Measurements from ENCODE around the gene SYT1.
"Not testable (repeated sequence)": the region's sequence is repeated elsewhere in the genome, so short reads cannot be mapped to it uniquely, and the experiment has no call there.

Gene SYT1

GRCh38 chr12:79400481-79400880 lies 535.9 kb downstream of the SYT1 start:
- no peak for DNase-seq (ENCODE audit: low read depth in 2 of 2)

- no peak for DNase-seq (ENCODE audit: low read depth in 2 of 2)
These were observed 538.0 kb downstream of the SYT1 start for GRCh38 chr12:79402606-79403005.

GRCh38 chr12:79406993-79407392 lies 542.4 kb downstream of the SYT1 start:
- no peak for DNase-seq (ENCODE audit: low read depth in 2 of 2)

DNA sequence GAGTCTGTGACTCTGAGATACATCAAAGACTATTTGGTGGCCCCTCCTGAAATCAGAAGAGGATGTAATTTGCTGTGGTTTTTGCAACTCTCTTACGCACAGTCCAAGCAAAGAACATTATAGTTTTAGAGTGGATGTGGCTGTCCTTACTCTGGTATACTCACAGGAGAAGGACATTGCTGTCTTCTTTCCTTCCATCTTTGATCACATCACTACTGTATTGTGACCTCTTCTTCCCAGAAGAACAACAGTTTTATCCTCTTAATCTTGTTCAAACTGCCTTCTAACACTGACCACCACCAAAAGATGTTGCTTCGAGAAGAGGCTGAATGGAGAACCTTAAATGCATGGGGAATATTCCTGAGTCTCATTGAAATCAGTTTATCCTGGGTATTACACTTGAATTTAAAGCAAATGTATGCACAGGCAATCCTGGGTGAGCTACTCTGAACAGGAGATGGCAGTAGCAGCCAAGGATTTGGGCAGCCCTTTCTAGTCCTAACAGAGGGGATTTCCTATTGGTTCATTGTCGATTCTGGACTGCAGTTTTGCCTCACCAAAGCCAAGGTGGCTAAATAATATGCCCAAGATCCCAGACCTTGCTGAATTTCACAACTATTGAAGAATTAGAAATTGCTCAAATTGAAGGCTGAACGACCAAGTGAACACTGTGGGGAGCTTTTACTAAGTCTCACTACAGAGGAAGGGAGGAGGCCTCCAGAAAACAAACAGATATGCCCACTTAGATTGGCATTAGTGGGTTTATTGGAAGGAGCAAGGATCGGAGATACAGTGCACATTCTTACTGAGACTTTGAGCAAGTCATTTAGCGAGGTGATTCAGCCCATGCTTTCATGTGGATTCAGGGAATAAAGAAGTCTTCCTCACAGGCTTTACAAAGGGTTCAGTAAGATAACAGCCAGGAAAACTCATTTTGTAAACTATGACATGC lies 543.4 kb downstream of the SYT1 start:
- no peak for DNase-seq (ENCODE audit: low read depth in 2 of 2)

DNA sequence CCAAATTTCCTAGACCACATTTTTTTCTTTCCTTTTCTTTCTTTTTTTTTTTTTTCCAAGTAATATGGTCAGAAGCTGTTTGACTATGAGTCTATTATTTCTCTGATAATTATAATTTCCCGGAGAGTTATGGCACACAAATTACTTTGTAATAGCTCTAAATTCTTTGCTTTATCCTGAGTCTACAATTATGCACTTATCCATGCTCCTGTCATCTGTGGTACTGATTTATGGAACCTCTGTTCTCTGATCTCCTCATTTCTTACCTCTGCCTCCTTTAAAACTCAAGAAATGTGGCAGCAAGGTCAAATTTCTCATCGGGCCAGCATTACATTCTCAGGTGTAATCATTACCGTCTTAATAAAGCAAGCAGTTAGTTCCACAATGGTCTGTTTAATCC lies 544.1 kb downstream of the SYT1 start:
- DNase-seq (ENCODE audit: low read depth in 2 of 2): no peak

DNA sequence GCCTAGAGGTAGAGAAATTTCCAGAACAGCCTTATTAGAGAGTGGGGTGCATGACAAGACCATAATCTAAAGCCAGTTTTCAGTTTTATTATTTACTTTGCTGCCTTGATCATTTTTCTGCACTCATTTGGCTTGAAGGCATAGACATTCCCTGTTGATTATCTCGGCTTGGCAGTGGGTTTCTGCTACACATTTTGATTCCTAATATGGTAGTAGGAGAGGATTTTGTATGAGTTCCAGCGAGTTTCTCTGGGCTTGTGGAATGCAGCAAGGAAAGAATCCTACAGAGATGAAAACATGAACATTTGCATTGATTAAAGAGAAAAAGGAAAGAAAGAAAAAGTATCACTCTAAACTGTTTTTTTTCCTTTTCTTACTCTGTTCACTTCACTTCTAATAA lies 545.0 kb downstream of the SYT1 start:
- no peak for DNase-seq (ENCODE audit: low read depth in 2 of 2)

GRCh38 chr12:79411791-79412190 lies 547.2 kb downstream of the SYT1 start:
- no peak for DNase-seq (ENCODE audit: low read depth in 2 of 2)

GRCh38 chr12:79413796-79414195 lies 549.2 kb downstream of the SYT1 start:
- no peak for DNase-seq (ENCODE audit: low read depth in 2 of 2)

DNA sequence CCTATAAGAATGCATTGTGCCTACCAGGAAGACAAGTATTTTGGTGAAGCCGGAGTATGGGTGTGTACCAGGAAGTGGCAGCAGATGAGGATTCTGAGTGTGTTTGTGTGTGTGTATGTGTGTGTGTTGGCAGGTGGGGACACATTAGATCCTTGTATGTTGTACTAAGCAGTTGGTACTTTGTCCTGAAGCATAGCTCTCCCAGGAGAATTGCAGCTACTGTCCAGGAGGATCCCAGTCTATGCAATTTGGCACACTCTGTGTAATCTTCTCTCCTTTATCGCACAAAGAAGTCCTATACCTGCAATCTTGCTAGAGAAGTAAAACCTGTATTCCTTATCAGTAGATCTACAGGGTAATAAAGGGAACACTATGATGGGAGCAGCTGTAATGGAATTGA lies 549.7 kb downstream of the SYT1 start:
- no peak for DNase-seq (ENCODE audit: low read depth in 2 of 2)

- no peak for DNase-seq (ENCODE audit: low read depth in 2 of 2)
These were observed 550.7 kb downstream of the SYT1 start for GRCh38 chr12:79415321-79415720.

DNA sequence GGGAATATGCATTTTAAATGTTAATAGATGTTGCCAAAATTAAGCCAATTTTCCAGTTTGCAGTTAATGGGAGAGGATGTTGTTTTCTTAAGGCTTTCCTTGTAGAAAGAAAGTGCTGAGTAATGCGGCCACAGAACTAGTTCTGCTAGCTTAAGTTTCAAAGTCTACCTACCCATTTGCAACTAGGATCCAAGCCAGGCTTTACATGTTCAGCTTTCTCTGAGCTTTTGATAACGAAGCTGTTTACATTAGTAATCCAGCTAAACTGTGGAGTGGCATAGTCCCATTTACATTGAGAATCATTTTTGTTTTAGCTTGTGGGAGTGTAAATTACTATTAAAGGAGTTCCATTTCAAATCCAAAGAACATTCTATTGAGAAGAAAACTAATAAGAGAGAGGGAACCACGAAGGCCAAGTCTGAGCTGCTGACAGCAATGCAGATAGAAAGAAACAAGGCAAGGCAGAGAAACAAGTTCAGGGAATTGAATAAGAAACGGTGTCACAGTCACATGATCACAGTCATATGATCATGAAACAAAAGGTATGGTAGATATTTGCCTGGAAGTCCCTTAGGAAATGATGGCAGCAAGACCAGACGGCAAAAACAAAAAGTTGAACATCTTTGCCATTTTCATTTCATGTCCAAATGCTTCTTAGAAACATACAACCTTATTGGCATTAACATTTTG lies 551.3 kb downstream of the SYT1 start:
- no peak for DNase-seq (ENCODE audit: low read depth in 2 of 2)

DNA sequence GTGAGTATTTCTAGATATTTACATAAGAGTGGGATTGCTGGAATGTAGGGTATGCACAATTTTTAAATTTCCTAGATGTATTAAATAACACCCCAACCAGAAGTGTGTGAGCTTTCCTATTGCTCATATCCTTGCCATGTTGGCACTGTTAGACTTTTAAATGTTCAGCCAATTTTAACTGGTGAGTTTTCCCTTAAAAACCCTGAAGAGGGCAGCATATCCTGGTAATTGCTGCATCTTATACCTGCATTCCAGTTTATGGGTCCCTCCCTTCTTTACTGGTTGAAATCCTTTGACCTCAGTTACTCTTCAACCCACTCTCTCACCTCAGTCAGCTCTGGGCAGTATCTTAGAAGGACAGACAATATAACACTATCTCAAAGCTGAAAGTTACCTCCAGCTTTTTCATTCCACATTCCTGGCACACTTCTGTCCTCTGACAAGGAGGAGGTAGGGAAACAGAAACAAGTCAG lies 555.6 kb downstream of the SYT1 start:
- no peak for DNase-seq (ENCODE audit: low read depth in 2 of 2)

DNA sequence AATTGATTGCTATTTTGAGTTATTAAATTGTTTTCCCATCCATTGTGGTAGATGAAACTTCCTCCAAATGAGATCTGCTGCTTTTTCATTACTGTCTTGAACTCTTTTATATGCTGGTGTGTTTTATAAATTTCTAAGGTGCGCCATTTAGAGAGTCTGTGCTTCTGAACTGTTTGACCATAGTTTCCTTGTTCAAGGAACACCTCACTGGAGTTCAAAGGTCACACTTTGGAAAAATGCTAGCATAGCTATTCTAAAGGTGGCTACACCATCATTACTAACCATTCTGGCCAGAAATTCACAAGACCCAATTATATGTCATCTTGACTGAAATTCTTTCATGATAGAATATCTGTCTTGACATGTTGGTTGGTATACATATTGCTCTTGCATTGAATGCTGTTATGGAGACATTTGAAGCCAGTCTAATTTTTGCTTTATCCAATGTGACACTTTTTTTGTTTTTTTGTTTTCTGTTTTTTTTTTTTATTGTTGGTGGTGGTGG lies 556.7 kb downstream of the SYT1 start:
- DNase-seq (ENCODE audit: low read depth in 2 of 2): no peak

- DNase-seq (ENCODE audit: low read depth in 2 of 2): no peak
These were observed 557.7 kb downstream of the SYT1 start for GRCh38 chr12:79422060-79422812.

- no peak for DNase-seq (ENCODE audit: low read depth in 2 of 2)
These were observed 559.0 kb downstream of the SYT1 start for GRCh38 chr12:79423560-79423959.

DNA sequence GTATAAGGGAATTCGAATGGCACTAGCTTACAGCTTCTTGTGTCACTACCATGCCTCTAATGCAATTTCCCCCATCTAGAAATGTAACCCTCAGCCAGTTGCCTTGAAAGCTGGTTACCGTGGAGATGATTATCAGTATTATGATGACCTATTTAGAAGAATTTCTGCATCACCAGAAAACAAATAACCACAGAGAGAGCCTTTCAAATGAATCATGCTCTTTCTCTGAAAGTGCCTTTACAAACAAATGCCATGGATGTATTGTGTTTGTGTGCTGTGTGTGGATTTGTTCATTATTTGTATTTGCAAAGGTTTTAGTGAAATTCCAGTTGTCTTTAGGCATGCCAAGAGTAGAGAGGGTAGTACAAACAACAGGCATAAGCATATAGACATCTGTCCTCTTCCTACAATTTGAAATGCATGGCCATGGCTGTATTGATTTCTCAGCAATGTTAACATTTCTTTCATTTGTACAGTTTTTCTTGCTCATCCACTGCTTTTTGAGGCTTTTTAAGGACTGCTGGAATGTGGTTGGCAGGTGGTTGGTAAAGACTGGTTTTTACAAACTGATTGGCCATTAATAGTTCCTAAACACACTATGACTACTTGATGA lies 559.6 kb downstream of the SYT1 start:
- no peak for DNase-seq (ENCODE audit: low read depth in 2 of 2)

- DNase-seq (ENCODE audit: low read depth in 2 of 2): no peak
These were observed 561.5 kb downstream of the SYT1 start for GRCh38 chr12:79426121-79426520.

DNA sequence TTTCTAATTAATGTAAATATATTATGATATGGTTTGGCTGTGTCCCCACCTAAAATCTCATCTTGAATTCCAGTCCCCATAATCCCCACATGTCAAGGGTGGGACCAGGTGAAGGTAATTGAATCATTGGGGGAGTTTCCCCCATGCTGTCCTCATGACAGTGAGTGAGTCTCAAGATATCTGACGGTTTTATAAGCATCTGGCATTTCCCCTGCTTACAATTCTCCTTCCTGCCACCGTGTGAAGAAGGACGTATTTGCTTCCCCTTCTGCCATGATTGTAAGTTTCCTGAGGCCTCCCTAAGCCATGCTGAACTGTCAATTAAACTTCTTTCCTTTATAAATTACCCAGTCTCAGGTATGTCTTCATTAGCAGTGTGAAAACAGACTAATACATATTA lies 562.2 kb downstream of the SYT1 start:
- not testable (repeated sequence) for DNase-seq (ENCODE audit: low read depth in 2 of 2)

- DNase-seq (ENCODE audit: low read depth in 2 of 2): no peak
These were observed 569.0 kb downstream of the SYT1 start for GRCh38 chr12:79433465-79434072.

DNA sequence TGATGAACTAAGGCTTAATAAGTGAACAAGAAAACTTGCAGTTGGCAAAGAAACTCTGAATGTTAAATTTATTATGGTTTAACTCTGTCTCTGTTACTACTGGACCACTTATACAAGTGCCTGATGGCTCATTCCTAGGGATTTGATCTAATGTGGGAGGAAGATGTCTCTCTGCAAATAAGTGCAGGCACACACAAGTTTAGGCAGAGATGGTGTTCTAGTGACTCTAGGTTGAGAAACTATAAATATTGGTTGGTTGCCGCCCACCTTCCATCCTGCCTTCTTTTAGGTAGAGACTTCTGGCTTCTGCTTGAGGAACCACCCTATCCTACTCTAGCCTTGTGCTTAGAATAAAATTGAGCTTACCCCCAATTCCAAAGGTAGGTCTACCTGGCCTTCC lies 570.0 kb downstream of the SYT1 start:
- no peak for DNase-seq (ENCODE audit: low read depth in 2 of 2)

GRCh38 chr12:79435742-79436141 lies 571.2 kb downstream of the SYT1 start:
- no peak for DNase-seq (ENCODE audit: low read depth in 2 of 2)

Data from stimulated activated CD4-positive, alpha-beta T cell treated with anti-CD3 and anti-CD28 coated beads, Interleukin-1b, Interleukin-23, amount 100 ng/mL, for 4 hours (primary cell).